Trophoblast cell (in vitro differentiated cells and primary cell): Measurements from ENCODE around the gene COA1.

Source experiments
- DNase-seq, 2 donors: peaks; one replicate each; pipeline ENCODE4 v3.0.0-alpha.2; 2016
- H2AFZ ChIP-seq: 2 replicates; pipeline ENCODE4 v1.6.1; 2013; ENCODE audit warnings: low read length, moderate library complexity, mild to moderate bottlenecking; ENCODE audit not compliant: insufficient read depth, poor library complexity
- H2AK5ac ChIP-seq: 2 replicates; pipeline ENCODE4 v1.6.1; 2013; ENCODE audit warnings: mild to moderate bottlenecking, low read length
- H2BK120ac ChIP-seq: 2 replicates; pipeline ENCODE4 v1.6.1; 2013; ENCODE audit warnings: low read length, mild to moderate bottlenecking, moderate library complexity; ENCODE audit not compliant: insufficient read depth, poor library complexity
- H2BK12ac ChIP-seq: 2 replicates; pipeline ENCODE4 v1.6.1; 2013; ENCODE audit warnings: mild to moderate bottlenecking, low read length, moderate library complexity
- H2BK5ac ChIP-seq: 2 replicates; pipeline ENCODE4 v1.6.1; 2013; ENCODE audit warnings: low read length, low read depth, moderate library complexity, mild to moderate bottlenecking; ENCODE audit not compliant: poor library complexity
- H3K14ac ChIP-seq: 2 replicates; pipeline ENCODE4 v1.6.1; 2013; ENCODE audit warnings: mild to moderate bottlenecking, low read length
- H3K18ac ChIP-seq: 2 replicates; pipeline ENCODE4 v1.6.1; 2013; ENCODE audit warnings: mild to moderate bottlenecking, low read length
- H3K23ac ChIP-seq: 2 replicates; pipeline ENCODE4 v1.6.1; 2013; ENCODE audit warnings: low read length
- H3K27ac ChIP-seq: 2 replicates; pipeline ENCODE4 v1.5.1; 2013; ENCODE audit warnings: low read depth, mild to moderate bottlenecking, inconsistent platforms, low read length, moderate library complexity
- H3K27me3 ChIP-seq: 2 replicates; pipeline ENCODE4 v1.6.1; 2013; ENCODE audit warnings: inconsistent platforms, mild to moderate bottlenecking, low read length, moderate library complexity; ENCODE audit not compliant: insufficient read depth
- H3K36me3 ChIP-seq, 2 experiments: 1 replicate in 1 of 2; 2 replicates in 1 of 2; pipeline ENCODE4 v1.6.1; 2013; ENCODE audit warnings: low read length in 2 of 2, mild to moderate bottlenecking in 2 of 2, moderate library complexity in 1 of 2; ENCODE audit not compliant: insufficient read depth in 2 of 2, control insufficient read depth in 1 of 2
- H3K4ac ChIP-seq: 2 replicates; pipeline ENCODE4 v1.6.1; 2013; ENCODE audit warnings: low read depth, mild to moderate bottlenecking, low read length, moderate library complexity
- H3K4me1 ChIP-seq, 2 experiments: 1 replicate in 1 of 2; 2 replicates in 1 of 2; pipeline ENCODE4 v1.6.1; 2013; ENCODE audit warnings: low read length in 2 of 2, mild to moderate bottlenecking in 2 of 2, moderate library complexity in 1 of 2; ENCODE audit not compliant: insufficient read depth in 2 of 2, control insufficient read depth in 1 of 2
- H3K4me2 ChIP-seq: 2 replicates; pipeline ENCODE4 v1.6.1; 2013; ENCODE audit warnings: inconsistent platforms, mild to moderate bottlenecking, low read length, moderate library complexity
- H3K4me3 ChIP-seq: 2 replicates; pipeline ENCODE4 v1.5.1; 2013; ENCODE audit warnings: mild to moderate bottlenecking, low read depth, low read length, inconsistent platforms
- H3K79me1 ChIP-seq: one replicate; pipeline ENCODE4 v1.6.1; 2013; ENCODE audit warnings: low read length
- H3K79me2 ChIP-seq: 2 replicates; pipeline ENCODE4 v1.6.1; 2013; ENCODE audit warnings: low read length, mild to moderate bottlenecking; ENCODE audit not compliant: control insufficient read depth, insufficient read depth, poor library complexity
- H3K9ac ChIP-seq: 2 replicates; pipeline ENCODE4 v1.6.1; 2013; ENCODE audit warnings: mild to moderate bottlenecking, low read length
- H3K9me3 ChIP-seq: 2 replicates; pipeline ENCODE4 v1.6.1; 2013; ENCODE audit warnings: low read depth, mild to moderate bottlenecking, control low read depth, inconsistent platforms, low read length; ENCODE audit not compliant: insufficient read depth
- H4K12ac ChIP-seq: 2 replicates; pipeline ENCODE4 v1.6.1; 2013; ENCODE audit warnings: low read depth, mild to moderate bottlenecking, low read length, moderate library complexity
- H4K8ac ChIP-seq: 2 replicates; pipeline ENCODE4 v1.6.1; 2013; ENCODE audit warnings: low read depth, mild to moderate bottlenecking, low read length, moderate library complexity
- H4K91ac ChIP-seq: one replicate; pipeline ENCODE4 v1.6.1; 2013; ENCODE audit warnings: low read depth, mild to moderate bottlenecking, low read length, moderate library complexity
- WGBS: extraction: QIAGEN DNeasy Blood & Tissue Kit; methylation state at CpG from one replicate; pipeline ENCODE4 v1.1.7; 2013; ENCODE audit warnings: missing lambda C conversion rate; ENCODE audit not compliant: insufficient read length, insufficient coverage; ENCODE audit errors: extremely low coverage; 5-methylcytosine and 5-hydroxymethylcytosine counted together

COA1 gene

DNA sequence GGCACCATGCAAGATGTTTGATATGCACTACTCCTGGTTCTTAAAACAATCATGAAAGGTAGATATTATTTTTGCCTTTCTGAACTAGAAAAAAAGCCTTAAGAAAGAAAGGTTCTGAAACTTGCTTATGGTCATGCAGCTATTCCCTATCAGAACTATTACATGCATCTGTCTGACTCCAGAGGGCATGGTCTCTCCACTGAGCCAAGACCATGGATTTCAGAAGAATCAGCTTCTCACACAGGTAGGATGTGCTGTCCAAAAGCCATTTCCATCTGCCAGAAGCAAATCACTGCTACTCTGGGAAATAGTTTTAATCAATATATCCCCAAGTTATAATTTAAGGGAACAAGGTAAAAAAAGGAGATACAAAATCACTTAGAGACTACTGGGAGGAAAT is 77.0 kb downstream of the COA1 start:
- Histone ChIP-seq H2AFZ (no peak overlapping the region), H4K91ac (no peak overlapping the region), H3K4ac (no peak overlapping the region), H3K36me3 (peaks cover 1 to 2% of the 10 kb centered on the region in 2 experiments), H3K9ac (no peak overlapping the region), H2BK120ac (no peak overlapping the region), H3K27me3 (no peaks in the 10 kb centered on the region), H3K79me2 (peaks cover 3% of the 10 kb centered on the region), H3K9me3 (no peaks in the 10 kb centered on the region), H3K27ac (no peak overlapping the region), H2AK5ac (no peak overlapping the region), H3K4me3 (no peak overlapping the region), H4K8ac (no peak overlapping the region), H3K4me1 (peaks cover 12 to 19% of the 10 kb centered on the region in 2 experiments), H4K12ac (no peak overlapping the region), H3K23ac (no peak overlapping the region), H2BK5ac (no peak overlapping the region), H3K79me1 (peaks cover 5% of the 10 kb centered on the region), H3K4me2 (no peak overlapping the region), H3K18ac (no peak overlapping the region), H2BK12ac (no peak overlapping the region), H3K14ac (no peak overlapping the region)
- no peak for DNase-seq

DNA sequence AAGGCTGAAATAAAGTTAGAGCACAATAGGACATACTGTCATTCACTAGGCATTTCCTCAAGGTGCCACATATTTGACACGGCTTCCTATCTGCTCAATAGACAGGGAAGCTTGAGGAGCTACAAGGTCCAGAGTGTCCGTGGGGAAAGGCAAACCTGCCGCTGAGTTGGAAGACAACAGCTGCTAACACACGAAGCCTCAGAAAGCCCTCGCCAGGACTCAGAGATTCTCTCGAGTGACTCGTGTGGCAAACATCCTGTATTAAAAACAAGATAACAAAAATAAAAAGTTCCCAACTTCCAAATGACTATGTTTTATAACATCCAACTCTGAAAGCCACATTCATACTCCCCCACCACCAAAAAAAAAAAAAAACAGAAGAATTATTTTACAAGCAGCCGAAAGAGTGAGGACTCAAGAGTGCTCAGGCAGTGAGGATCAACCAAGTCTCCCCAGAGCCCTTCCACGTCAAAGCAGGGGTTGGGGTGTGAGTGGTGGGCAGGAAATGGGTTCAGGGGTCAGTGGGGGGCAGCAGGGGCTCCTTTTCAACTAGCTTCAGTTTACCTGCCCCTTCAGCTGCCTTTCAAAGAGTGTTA is 78.8 kb downstream of the COA1 start:
- H3K18ac ChIP-seq = no peak overlapping the region
- no peak overlapping the region for H3K4ac ChIP-seq
- no peak overlapping the region for H2AK5ac ChIP-seq
- no peak overlapping the region for H2AFZ ChIP-seq
- H3K27me3 ChIP-seq = no peaks in the 10 kb centered on the region
- peak overlapping the region; percentile 33 for H3K27ac ChIP-seq
- H3K9ac ChIP-seq = no peak overlapping the region
- no peak overlapping the region for H4K91ac ChIP-seq
- no CpG with 5 or more reads among the region's 9 CpGs for WGBS
- no peak for DNase-seq
- H2BK120ac ChIP-seq = no peak overlapping the region
- peaks cover 4 to 5% of the 10 kb centered on the region in 2 experiments for H3K36me3 ChIP-seq
- H3K4me1 ChIP-seq = peaks cover 20 to 32% of the 10 kb centered on the region in 2 experiments
- no peak overlapping the region for H3K14ac ChIP-seq
- H2BK5ac ChIP-seq = no peak overlapping the region
- no peak overlapping the region for H4K8ac ChIP-seq
- H3K4me2 ChIP-seq = no peak overlapping the region
- peaks cover 3% of the 10 kb centered on the region for H3K79me2 ChIP-seq
- no peak overlapping the region for H3K23ac ChIP-seq
- H3K9me3 ChIP-seq = no peaks in the 10 kb centered on the region
- no peak overlapping the region for H3K4me3 ChIP-seq
- peak overlapping the region; percentile 47 for H2BK12ac ChIP-seq
- no peak overlapping the region for H4K12ac ChIP-seq
- H3K79me1 ChIP-seq = peaks cover 9% of the 10 kb centered on the region

GRCh38 chr7:43649755-43650274 is 79.5 kb downstream of the COA1 start:
- Histone ChIP-seq H3K4me1 (peaks cover 20 to 32% of the 10 kb centered on the region in 2 experiments), H3K36me3 (peaks cover 6 to 8% of the 10 kb centered on the region in 2 experiments), H3K27me3 (no peaks in the 10 kb centered on the region), H4K12ac (no peak overlapping the region), H3K4me2 (no peak overlapping the region), H2BK120ac (no peak overlapping the region), H3K23ac (no peak overlapping the region), H3K18ac (no peak overlapping the region), H2AFZ (no peak overlapping the region), H3K79me2 (peaks cover 3% of the 10 kb centered on the region), H3K79me1 (peaks cover 9% of the 10 kb centered on the region), H4K8ac (no peak overlapping the region), H3K9me3 (no peaks in the 10 kb centered on the region), H3K4ac (no peak overlapping the region), H2BK12ac (no peak overlapping the region), H4K91ac (peak overlapping the region; percentile 50), H3K14ac (peak overlapping the region; percentile 2), H3K4me3 (no peak overlapping the region), H3K27ac (peak overlapping the region; percentile 63), H2BK5ac (peak overlapping the region; percentile 18), H2AK5ac (no peak overlapping the region), H3K9ac (no peak overlapping the region)
- DNase-seq = no peak
- WGBS = no CpG with 5 or more reads among the region's 4 CpGs

- H2BK12ac ChIP-seq = peak overlapping the region; percentile 11
- H3K27me3 ChIP-seq = no peaks in the 10 kb centered on the region
- H4K12ac ChIP-seq = no peak overlapping the region
- H3K23ac ChIP-seq = no peak overlapping the region
- H3K9ac ChIP-seq = no peak overlapping the region
- peaks cover 9 to 12% of the 10 kb centered on the region in 2 experiments for H3K36me3 ChIP-seq
- H4K91ac ChIP-seq = no peak overlapping the region
- no peak overlapping the region for H3K18ac ChIP-seq
- WGBS = no CpG with 5 or more reads among the region's 8 CpGs
- no peak overlapping the region for H2AFZ ChIP-seq
- H3K4me2 ChIP-seq = no peak overlapping the region
- no peak overlapping the region for H3K4ac ChIP-seq
- H3K9me3 ChIP-seq = no peaks in the 10 kb centered on the region
- H3K4me1 ChIP-seq = peaks cover 20 to 32% of the 10 kb centered on the region in 2 experiments
- no peak for DNase-seq
- H4K8ac ChIP-seq = no peak overlapping the region
- H3K4me3 ChIP-seq = no peak overlapping the region
- H2BK5ac ChIP-seq = no peak overlapping the region
- H2BK120ac ChIP-seq = no peak overlapping the region
- H3K27ac ChIP-seq = no peak overlapping the region
- H2AK5ac ChIP-seq = no peak overlapping the region
- H3K14ac ChIP-seq = no peak overlapping the region
- H3K79me2 ChIP-seq = peaks cover 3% of the 10 kb centered on the region
- peaks cover 9% of the 10 kb centered on the region for H3K79me1 ChIP-seq
Observed at GRCh38 chr7:43648473-43649406, 80.6 kb downstream of the COA1 start.
